HTR-8/SVneo (cell line): ENCODE data around the gene PDSS2.
A peak's percentile ranks its signal among the peaks of the same experiment; 100 is the strongest.
"Not testable (repeated sequence)": the region's sequence is repeated elsewhere in the genome, so short reads cannot be mapped to it uniquely, and the experiment has no call there.

Experiments used
- DNase-seq: peaks from one replicate; pipeline ENCODE4 v3.0.0; 2011; ENCODE audit warnings: low spot score, mixed read lengths; ENCODE audit not compliant: insufficient read length
- FAIRE-seq: peaks from 2 replicates; lab custom pipeline; 2011; peaks lifted over from hg19 to GRCh38; lab: Jason Lieb, UNC

The PDSS2 gene

DNA sequence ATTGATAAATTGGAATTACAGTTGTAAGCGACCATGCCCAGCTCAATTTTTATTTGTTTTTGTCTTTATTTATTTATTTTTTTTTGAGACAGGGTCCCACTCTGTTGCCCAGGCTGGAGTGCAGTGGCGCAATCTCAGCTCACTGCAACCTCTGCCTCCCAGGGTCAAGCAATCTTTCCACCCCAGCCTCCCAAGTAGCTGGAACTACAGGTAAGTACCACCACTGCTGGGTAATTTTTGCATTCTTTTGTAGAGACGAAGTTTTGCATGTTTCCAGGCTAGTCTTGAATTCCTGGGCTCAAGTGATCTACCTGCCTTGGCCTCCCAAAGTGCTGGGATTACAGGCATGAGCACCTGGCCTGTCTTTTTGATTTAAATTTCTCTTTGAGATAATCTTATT, 323.0 kb downstream of the PDSS2 start:
- not testable (repeated sequence) for DNase-seq, FAIRE-seq

DNA sequence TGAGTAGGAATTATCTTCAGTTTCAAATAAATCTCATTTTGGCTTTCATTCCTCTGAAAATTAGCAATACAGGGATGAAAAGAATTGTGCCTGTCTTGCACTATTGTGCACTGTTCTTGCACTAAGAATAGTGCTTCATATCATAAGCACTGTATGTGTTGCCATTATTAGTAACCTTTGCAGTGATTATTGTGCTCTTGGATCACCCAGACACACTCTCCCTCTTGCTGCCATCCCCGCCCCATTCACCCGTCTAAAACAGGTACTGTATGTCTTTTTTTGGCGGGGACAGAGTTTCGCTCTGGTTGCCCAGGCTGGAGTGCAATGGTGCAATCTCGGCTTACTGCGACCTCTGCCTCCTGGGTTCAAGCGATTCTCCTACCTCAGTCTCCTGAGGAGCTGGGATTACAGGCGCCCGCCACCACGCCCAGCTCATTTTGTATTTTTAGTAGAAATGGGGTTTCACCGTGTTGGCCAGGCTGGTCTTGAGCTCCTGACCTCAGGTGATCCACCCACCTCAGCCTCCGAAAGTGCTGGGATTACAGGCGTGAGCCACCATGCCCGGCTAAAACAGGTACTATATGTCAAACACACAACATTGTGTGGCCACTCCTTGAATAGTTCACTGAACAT, 324.2 kb downstream of the PDSS2 start:
- not testable (repeated sequence) for DNase-seq, FAIRE-seq

GRCh38 chr6:107132330-107132954, 326.9 kb downstream of the PDSS2 start:
- FAIRE-seq (no peak), DNase-seq (no peak)

DNA sequence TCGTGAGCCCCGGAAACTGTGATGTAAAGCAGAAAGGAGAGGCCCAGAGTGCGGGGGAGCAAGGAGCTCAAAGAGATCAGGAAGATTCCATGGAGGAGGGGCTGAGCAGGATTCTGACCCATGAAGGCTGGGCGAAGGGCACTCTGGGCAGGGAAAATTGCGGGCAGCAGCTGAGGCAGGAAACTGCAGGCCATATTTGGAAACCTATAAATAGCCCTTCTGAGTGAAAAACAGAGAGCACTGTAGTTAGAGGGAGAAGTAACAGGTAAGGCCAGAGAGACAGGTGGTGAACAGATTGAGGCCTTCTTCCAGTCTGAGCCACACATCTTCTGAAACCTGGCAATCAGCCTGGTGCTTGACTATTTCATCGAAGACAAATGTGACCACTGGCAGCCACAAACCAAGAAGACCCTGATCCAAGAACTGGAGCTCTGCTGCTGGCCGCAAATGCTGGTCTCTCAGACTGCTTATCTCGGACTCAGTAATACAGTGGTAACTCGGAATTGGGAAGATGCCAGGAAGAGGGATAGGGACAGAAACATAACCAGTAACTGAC, 329.9 kb downstream of the PDSS2 start:
- DNase-seq, result no peak
- FAIRE-seq, result no peak

DNA sequence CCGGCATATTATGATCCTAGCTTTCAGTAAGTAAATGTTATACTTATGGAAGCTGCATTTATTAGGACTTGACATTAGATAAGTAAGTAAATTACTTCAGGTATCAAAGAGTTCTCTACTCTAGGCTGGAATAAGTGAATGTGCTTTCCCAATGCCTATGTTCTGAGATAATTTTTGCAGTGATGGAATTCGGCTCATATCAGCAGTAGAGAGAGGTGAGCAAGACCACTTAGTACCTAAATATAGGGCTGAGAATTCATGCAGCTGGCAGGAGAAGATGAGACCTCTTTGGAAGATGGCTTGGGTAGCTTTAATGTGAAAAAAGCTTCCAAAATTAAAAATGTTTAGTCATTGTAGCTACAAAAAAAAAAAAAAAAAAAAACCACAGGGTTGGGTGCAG, 330.8 kb downstream of the PDSS2 start:
- DNase-seq (no peak), FAIRE-seq (no peak)

DNA sequence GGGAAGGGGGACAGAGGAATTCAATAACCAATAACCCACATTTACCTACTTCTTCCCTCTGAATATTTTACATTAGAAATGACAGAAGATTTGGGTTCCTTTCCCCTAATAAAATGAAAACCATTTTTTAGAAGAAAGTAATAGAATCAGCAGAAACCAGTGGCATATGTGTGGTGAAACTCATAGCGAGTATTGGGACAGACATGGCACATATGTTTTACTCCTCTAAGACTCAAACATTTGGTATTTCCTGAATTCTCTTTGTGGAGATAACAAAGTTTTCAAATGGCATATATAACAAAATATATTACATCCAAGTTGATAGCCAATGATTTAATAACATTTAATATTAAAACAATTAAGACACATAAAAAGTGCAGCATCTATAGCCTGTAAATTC, 331.2 kb downstream of the PDSS2 start:
- DNase-seq (no peak), FAIRE-seq (no peak)

GRCh38 chr6:107125771-107126170, 333.6 kb downstream of the PDSS2 start:
- no peak for FAIRE-seq

DNA sequence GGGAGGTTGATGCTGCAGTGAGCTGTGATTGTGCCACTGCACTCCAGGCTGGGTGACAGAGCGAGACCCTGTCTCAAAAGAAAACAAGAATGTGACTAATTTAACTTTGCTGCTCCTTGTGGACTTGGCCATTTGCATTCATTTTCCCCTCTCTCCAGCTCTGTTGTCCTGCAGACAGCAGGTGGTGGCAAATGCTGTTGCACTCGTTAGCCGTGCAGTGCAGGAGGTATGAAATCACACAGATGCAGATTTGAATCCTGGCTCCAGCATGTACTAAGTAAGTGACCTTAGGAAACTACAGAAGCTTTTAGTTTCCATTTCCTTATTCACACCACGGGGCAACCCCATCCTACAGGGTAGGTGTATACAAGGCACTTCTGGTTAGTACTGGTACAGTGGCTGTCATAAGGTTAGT, 334.4 kb downstream of the PDSS2 start:
- FAIRE-seq, result no peak

More at GRCh38 chr6:107125771-107126170, 333.6 kb downstream of the PDSS2 start:
- no peak for DNase-seq

DNA sequence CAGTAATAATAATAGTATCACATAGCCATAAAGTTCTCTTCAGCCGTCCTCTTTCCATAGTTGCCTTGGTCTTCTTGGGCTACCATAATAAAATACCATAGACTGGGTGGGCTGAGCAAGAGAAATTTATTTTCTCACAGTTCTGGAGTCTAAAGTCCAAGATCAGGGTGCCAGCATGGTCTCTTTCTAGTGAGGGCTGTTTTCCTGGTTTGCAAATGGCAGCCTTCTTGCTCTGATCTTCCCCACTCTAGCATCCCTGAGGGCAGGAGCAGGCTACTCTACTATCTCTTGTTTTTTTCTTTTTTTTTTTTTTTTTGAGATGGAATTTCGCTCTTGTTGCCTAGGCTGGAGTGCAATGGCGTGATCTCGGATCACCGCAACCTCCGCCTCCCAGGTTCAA, 335.9 kb downstream of the PDSS2 start:
- FAIRE-seq, result no peak
- no peak for DNase-seq

More for the DNA sequence above, 334.4 kb downstream of the PDSS2 start:
- DNase-seq, result no peak

DNA sequence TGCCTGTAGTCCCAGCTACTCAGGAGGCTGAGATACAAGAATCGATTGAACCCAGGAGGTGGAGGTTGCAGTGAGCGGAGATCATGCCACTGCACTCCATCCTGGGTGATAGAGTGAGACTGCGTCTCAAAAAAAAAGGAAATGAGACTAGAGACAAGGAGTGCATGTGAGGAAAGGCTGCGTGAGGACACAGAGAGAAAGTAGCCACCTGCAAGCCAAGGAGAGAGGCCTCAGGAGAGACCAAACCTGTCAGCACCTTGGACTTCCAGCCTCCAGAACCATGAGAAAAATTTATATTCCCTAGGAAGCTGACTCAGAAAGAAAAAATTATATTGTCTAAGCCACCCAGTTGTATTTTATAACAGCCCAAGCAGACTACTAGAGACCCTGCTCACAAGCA, 336.6 kb downstream of the PDSS2 start:
- no peak for FAIRE-seq
- DNase-seq, result no peak

DNA sequence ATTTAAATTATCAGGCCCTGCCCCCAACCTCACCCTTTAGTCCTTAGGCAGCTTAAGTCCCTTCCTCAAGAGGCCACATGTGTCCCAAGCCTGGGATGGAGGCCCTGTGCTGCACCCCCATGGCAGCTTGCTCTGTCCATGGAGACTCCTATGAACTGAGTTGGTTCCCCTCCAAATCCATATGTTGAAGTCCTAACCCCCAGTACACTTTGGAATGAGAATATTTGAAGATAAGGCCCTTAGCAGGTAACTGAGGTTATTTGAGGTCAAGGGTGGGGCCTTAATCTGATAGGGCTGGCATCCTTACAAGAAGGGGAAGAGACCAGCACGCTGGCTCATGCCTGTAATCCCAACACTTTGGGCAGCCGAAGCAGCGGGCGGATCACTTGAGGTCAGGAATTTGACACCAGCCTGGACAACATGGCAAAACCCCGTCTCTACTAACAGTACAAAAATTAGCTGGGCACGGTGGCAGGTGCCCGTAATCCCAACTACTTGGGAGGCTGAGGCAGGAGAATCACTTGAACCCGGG, 337.3 kb downstream of the PDSS2 start:
- no peak for DNase-seq
- no peak for FAIRE-seq

DNA sequence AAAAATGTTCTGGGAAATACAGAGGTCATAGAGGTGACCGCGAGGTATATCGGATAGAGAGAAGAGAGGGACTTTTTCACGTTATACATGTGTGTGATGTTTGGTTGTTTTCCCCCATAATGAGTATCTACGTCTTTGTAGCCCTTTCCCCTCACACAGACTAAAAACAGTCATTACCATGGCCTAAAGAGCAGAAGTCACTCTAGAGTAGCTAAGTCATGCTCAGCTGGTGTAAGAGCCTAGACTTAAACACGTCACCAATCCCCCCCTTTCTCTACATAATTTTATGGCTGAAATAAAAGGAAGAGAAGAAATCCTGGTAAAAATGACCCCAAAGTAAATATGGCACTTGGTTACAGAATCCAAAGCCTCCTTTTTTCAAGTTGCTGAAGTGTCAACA, 338.1 kb downstream of the PDSS2 start:
- FAIRE-seq (no peak), DNase-seq (no peak)

- no peak for DNase-seq
- FAIRE-seq, result no peak
These were observed 339.0 kb downstream of the PDSS2 start for GRCh38 chr6:107120404-107120803.

DNA sequence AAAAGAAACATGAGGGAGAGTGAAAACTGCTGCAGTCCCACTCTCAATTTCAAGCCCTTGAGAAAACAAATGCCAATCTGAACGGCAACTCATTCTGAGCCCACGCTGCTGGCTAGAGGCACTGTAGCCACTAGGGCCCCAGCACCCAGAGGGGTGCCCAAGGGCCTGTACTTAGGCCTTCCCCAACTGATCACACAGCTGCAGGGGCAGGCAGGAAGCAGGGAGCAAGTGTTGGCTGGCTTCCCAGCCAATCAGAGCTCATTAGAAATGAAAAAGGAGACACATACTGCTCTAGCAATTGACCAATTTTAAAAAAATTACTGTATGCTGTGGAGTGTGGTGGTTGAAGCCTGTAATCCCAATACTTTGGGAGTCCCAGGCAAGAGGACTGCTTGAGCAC, 340.4 kb downstream of the PDSS2 start:
- no peak for FAIRE-seq
- no peak for DNase-seq

DNA sequence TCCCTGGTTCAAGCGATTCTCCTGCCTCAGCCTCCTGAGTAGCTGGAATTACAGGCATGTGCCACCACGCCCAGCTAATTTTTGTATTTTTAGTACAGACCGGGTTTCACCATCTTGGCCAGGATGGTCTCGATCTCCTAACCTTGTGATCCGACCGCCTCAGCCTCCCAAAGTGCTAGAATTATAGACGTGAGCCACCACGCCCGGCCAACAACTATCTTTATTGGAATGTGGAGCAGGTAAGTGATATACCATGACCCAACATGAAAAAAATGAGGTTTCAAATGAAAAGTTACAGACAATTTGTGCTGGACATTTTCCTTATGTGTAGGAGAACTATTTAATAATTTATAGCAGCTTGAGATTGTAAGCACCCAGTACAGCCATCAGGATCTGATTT, 340.8 kb downstream of the PDSS2 start:
- not testable (repeated sequence) for DNase-seq, FAIRE-seq

GRCh38 chr6:107116931-107117330, 342.4 kb downstream of the PDSS2 start:
- DNase-seq (no peak), FAIRE-seq (no peak)

DNA sequence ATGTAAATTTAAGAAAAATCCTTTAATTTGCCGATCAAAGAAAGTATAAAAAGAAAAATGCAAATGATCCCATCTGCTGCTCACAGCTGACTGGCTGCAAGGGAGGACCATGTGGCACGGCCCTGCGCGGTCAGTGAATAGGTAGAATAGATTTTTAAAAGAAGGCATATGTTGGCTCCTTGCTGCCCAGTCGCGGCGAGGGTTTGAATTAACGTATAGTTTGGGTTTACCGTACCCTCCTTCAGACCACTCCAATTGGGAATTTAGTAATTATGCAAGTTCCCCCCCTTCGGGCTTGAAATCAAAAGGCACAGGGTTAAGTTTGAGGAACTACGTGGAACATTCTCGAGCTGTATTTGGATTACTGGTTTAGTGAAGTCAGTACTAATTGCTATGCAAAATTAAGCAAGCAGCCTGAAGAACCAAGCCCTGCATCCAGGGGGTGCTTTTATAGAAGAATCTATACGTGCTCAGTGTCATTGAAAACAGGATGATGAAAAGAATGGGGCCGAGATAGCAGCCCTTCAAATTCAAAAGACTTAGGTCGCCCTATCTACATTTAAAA, 343.0 kb downstream of the PDSS2 start:
- DNase-seq (no peak), FAIRE-seq (no peak)

DNA sequence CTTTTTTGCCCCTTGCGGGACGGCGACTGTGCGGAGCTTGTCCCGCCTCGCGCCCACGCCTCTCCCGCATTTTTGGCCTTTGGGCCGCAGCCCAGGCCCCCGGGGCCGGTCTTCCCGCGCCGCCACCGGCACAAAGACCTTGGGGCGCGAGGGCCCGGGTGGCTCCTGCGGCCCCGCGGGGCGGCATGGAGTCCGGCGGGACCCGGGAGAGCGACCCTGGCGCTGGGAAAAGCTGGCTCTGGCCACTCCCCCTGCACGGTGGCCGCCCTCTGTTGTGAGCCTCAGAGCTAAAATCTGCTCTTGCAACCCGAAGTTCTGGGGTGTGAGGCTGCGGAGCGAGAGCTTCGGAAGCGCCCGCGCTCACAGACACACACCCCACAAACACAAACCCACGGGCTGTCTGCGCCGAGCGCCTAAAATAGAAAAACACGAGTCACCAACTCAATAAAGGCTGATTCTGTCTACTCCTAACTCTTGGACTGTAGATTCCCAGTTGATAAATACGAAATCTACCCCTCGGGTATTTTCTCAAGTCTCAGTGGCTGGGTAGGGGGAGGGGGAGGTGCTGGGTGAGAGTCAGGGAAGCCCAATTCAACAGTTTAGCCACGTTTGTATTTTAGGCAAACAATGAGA, 343.6 kb downstream of the PDSS2 start:
- no peak for FAIRE-seq

DNA sequence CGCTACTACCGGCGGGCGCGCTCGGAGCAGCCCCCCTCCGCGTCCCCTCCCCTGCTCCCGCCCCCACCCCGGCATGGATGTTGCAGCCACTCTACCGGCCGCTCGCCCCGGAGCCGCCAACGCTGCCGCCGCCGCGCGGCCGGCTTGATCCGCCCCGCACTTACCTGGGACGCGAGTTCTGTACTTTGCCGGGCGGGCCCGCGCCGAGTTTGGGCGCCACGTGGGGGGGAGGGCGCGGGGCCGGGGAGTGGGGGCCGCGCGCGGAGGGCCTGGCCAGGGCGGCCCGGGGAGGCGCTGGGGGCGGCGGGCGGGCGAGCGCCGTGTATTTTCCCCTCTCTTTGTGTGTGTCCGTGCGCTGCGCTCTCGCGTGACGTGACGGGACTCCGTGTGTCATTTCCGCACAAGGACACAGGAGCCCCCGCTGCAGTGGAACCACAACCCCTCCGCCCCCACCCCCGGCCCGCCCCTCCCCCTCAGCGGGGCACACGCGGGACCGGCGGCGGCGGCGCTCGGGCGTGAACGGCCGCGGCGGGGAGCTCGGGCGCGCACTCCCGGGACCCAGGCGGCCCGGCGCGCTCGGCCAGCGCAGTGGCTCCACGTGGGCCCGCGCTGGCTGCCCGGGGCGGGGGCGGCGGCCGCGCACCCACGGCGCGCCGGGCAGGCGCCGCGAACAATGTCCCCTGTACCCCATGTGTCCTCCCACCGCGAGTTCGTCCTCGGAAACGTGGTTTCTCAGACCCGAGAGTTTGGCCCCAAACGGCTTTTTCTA, 344.3 kb downstream of the PDSS2 start, which contains the start of gene BEND3:
Gene BEND3, minus strand, starts transcription at position 590 of the 769 bp plus-strand sequence. CDS start 16,230 bp downstream, outside the sequence.
- DNase-seq (no peak), FAIRE-seq (no peak)

More for the DNA sequence above, 343.6 kb downstream of the PDSS2 start:
- peak; percentile 59 for DNase-seq
